Measurements from ENCODE around the gene ABHD14A.

DNA sequence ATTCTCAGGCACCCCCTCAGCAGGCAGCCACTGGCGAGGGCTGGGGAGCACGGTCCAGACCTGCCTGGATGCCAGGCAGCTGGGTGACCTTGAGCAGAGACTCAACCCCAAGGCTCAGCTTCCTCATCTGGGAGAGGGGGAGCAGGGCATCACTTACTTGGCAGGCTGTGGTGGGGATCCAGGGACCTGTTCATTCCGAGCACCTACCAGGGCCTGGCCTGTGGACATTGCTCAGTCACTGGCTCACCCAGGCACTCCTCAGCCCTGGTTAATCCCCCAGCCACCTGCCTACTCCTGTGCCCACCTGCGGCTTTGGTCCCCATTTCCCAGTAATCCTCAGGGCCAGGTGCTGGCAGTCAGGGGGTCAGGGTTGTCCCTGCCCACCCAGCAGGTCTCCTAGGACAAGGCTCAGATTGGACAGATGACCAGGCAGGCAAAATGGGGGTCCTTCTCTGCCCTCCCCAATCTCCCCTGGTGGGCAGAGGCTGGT is 30.1 kb downstream of the ABHD14A start:
- TF ChIP-seq CTCF (conservative IDR thresholded peaks at IDR 0.05) (no peak), EZH2 (IDR thresholded peaks at IDR 0.05; ENCODE audit: low read depth) (no peak)

Data from PC-9 (cell line).